Peyer's patch (tissue), 4 donors: ENCODE results near the gene TMTC2.

Experiments
- CTCF ChIP-seq, 6 experiments: fragments of 450-650 bp in 4 of 6; fragments of 200-600 bp in 2 of 6; sonication (generic) in 1 of 6; IDR thresholded peaks; one replicate each; pipeline ENCODE4 v1.5.1; 2017 to 2019; ENCODE audit warnings: antibody characterized with exemption in 6 of 6, mild to moderate bottlenecking in 3 of 6, moderate library complexity in 1 of 6
- POLR2A ChIP-seq, 2 donors: fragments of 450-650 bp; IDR thresholded peaks; one replicate each; pipeline ENCODE4 v1.5.1; 2017; ENCODE audit warnings: antibody characterized with exemption in 2 of 2, mild to moderate bottlenecking in 2 of 2, moderate library complexity in 2 of 2

- no peak for TF ChIP-seq CTCF (IDR thresholded peaks at IDR 0.05)
- no peak for TF ChIP-seq POLR2A (IDR thresholded peaks at IDR 0.05)
These were observed 152.1 kb downstream of the TMTC2 start for GRCh38 chr12:82838827-82839226.
